Trophoblast cell (in vitro differentiated cells and primary cell): Measurements from ENCODE around the gene CD40LG.

Experiments
- DNase-seq, 2 donors: peaks; one replicate each; pipeline ENCODE4 v3.0.0-alpha.2; 2016
- H2AFZ ChIP-seq: 2 replicates; pipeline ENCODE4 v1.6.1; 2013; ENCODE audit warnings: low read length, moderate library complexity, mild to moderate bottlenecking; ENCODE audit not compliant: insufficient read depth, poor library complexity
- H2AK5ac ChIP-seq: 2 replicates; pipeline ENCODE4 v1.6.1; 2013; ENCODE audit warnings: mild to moderate bottlenecking, low read length
- H2BK120ac ChIP-seq: 2 replicates; pipeline ENCODE4 v1.6.1; 2013; ENCODE audit warnings: low read length, mild to moderate bottlenecking, moderate library complexity; ENCODE audit not compliant: insufficient read depth, poor library complexity
- H2BK12ac ChIP-seq: 2 replicates; pipeline ENCODE4 v1.6.1; 2013; ENCODE audit warnings: mild to moderate bottlenecking, low read length, moderate library complexity
- H2BK5ac ChIP-seq: 2 replicates; pipeline ENCODE4 v1.6.1; 2013; ENCODE audit warnings: low read length, low read depth, moderate library complexity, mild to moderate bottlenecking; ENCODE audit not compliant: poor library complexity
- H3K14ac ChIP-seq: 2 replicates; pipeline ENCODE4 v1.6.1; 2013; ENCODE audit warnings: mild to moderate bottlenecking, low read length
- H3K18ac ChIP-seq: 2 replicates; pipeline ENCODE4 v1.6.1; 2013; ENCODE audit warnings: mild to moderate bottlenecking, low read length
- H3K23ac ChIP-seq: 2 replicates; pipeline ENCODE4 v1.6.1; 2013; ENCODE audit warnings: low read length
- H3K27ac ChIP-seq: 2 replicates; pipeline ENCODE4 v1.5.1; 2013; ENCODE audit warnings: low read depth, mild to moderate bottlenecking, inconsistent platforms, low read length, moderate library complexity
- H3K27me3 ChIP-seq: 2 replicates; pipeline ENCODE4 v1.6.1; 2013; ENCODE audit warnings: inconsistent platforms, mild to moderate bottlenecking, low read length, moderate library complexity; ENCODE audit not compliant: insufficient read depth
- H3K36me3 ChIP-seq, 2 experiments: 1 replicate in 1 of 2; 2 replicates in 1 of 2; pipeline ENCODE4 v1.6.1; 2013; ENCODE audit warnings: low read length in 2 of 2, mild to moderate bottlenecking in 2 of 2, moderate library complexity in 1 of 2; ENCODE audit not compliant: insufficient read depth in 2 of 2, control insufficient read depth in 1 of 2
- H3K4ac ChIP-seq: 2 replicates; pipeline ENCODE4 v1.6.1; 2013; ENCODE audit warnings: low read depth, mild to moderate bottlenecking, low read length, moderate library complexity
- H3K4me1 ChIP-seq, 2 experiments: 1 replicate in 1 of 2; 2 replicates in 1 of 2; pipeline ENCODE4 v1.6.1; 2013; ENCODE audit warnings: low read length in 2 of 2, mild to moderate bottlenecking in 2 of 2, moderate library complexity in 1 of 2; ENCODE audit not compliant: insufficient read depth in 2 of 2, control insufficient read depth in 1 of 2
- H3K4me2 ChIP-seq: 2 replicates; pipeline ENCODE4 v1.6.1; 2013; ENCODE audit warnings: inconsistent platforms, mild to moderate bottlenecking, low read length, moderate library complexity
- H3K4me3 ChIP-seq: 2 replicates; pipeline ENCODE4 v1.5.1; 2013; ENCODE audit warnings: mild to moderate bottlenecking, low read depth, low read length, inconsistent platforms
- H3K79me1 ChIP-seq: one replicate; pipeline ENCODE4 v1.6.1; 2013; ENCODE audit warnings: low read length
- H3K79me2 ChIP-seq: 2 replicates; pipeline ENCODE4 v1.6.1; 2013; ENCODE audit warnings: low read length, mild to moderate bottlenecking; ENCODE audit not compliant: control insufficient read depth, insufficient read depth, poor library complexity
- H3K9ac ChIP-seq: 2 replicates; pipeline ENCODE4 v1.6.1; 2013; ENCODE audit warnings: mild to moderate bottlenecking, low read length
- H3K9me3 ChIP-seq: 2 replicates; pipeline ENCODE4 v1.6.1; 2013; ENCODE audit warnings: low read depth, mild to moderate bottlenecking, control low read depth, inconsistent platforms, low read length; ENCODE audit not compliant: insufficient read depth
- H4K12ac ChIP-seq: 2 replicates; pipeline ENCODE4 v1.6.1; 2013; ENCODE audit warnings: low read depth, mild to moderate bottlenecking, low read length, moderate library complexity
- H4K8ac ChIP-seq: 2 replicates; pipeline ENCODE4 v1.6.1; 2013; ENCODE audit warnings: low read depth, mild to moderate bottlenecking, low read length, moderate library complexity
- H4K91ac ChIP-seq: one replicate; pipeline ENCODE4 v1.6.1; 2013; ENCODE audit warnings: low read depth, mild to moderate bottlenecking, low read length, moderate library complexity
- WGBS: extraction: QIAGEN DNeasy Blood & Tissue Kit; methylation state at CpG from one replicate; pipeline ENCODE4 v1.1.7; 2013; ENCODE audit warnings: missing lambda C conversion rate; ENCODE audit not compliant: insufficient read length, insufficient coverage; ENCODE audit errors: extremely low coverage; 5-methylcytosine and 5-hydroxymethylcytosine counted together

Gene CD40LG

DNA sequence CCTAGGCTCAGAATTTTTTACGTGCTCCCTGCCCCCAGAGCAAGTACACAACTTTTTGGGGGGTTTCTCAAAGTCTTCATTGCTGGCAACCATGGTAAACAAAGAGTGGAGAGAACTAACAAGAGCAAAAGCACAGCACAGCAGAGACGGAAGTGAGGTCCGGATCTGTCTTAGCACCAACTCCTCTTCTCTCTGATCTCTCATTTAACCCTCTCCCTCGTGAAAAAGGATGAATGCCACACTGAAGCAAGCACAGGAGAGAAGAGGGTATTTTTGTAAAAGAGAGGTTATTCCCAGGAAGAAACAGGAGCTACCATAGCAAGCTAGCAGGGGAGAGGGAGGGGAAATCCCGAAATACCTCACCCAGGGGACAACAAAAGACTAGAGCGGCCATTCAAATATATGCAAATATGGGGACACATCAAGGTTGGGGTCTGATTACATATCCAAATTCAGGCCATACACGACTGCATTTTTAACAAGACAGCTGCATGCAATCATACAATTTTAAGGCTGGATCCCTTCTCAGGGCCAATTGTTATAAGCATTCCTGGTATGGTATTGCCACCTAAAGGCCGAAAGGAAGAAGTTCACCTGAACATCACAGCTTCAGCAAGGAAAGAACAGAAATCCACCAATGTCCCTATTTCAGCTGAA, 46.6 kb downstream of the CD40LG start:
- Histone ChIP-seq H3K4ac (no peak overlapping the region), H3K9ac (no peak overlapping the region), H3K23ac (no peak overlapping the region), H3K79me1 (no peaks in the 10 kb centered on the region), H2AK5ac (no peak overlapping the region), H3K9me3 (no peaks in the 10 kb centered on the region), H2BK12ac (no peak overlapping the region), H3K36me3 (no peaks in the 10 kb centered on the region), H3K4me1 (no peaks in the 10 kb centered on the region), H3K18ac (no peak overlapping the region), H3K14ac (no peak overlapping the region), H3K79me2 (no peaks in the 10 kb centered on the region), H3K4me2 (no peak overlapping the region), H4K8ac (no peak overlapping the region), H4K91ac (no peak overlapping the region), H2BK5ac (no peak overlapping the region), H2AFZ (no peak overlapping the region), H4K12ac (no peak overlapping the region), H3K4me3 (no peak overlapping the region), H2BK120ac (no peak overlapping the region), H3K27ac (no peak overlapping the region), H3K27me3 (no peaks in the 10 kb centered on the region)
- DNase-seq = peak in 1 of 2 donors; percentile 63
- no CpG with 5 or more reads among the region's 8 CpGs for WGBS

DNA sequence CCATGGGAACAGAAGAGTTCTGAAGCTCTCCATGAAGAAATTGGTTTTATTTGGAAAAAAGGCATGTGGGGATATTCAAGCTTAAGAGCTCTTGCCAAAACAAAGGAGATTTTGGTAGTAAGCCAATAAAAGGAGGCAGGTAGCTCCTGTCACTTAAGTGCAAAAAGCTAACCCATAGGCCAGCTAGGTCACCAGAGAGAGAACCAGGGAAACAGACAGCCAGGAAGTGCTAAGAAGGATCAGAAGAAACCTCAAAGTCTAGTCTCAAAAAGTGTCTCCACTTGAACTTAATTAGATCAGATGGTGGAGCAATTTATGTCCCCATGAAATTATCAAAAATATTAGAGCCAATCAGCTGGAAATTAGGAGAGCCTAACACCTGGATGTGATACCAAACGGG, 49.2 kb downstream of the CD40LG start:
- H3K4ac ChIP-seq = no peak overlapping the region
- H3K4me2 ChIP-seq = no peak overlapping the region
- H3K27ac ChIP-seq = no peak overlapping the region
- H3K79me1 ChIP-seq = no peaks in the 10 kb centered on the region
- H2AK5ac ChIP-seq = no peak overlapping the region
- no peak overlapping the region for H3K23ac ChIP-seq
- no peak overlapping the region for H3K14ac ChIP-seq
- H4K12ac ChIP-seq = no peak overlapping the region
- no peak overlapping the region for H2AFZ ChIP-seq
- no peaks in the 10 kb centered on the region for H3K36me3 ChIP-seq
- H3K18ac ChIP-seq = no peak overlapping the region
- no peak overlapping the region for H3K9ac ChIP-seq
- no peak overlapping the region for H2BK120ac ChIP-seq
- no peak overlapping the region for H3K4me3 ChIP-seq
- no peaks in the 10 kb centered on the region for H3K9me3 ChIP-seq
- no CpG with 5 or more reads among the region's 1 CpG for WGBS
- H3K79me2 ChIP-seq = no peaks in the 10 kb centered on the region
- H2BK12ac ChIP-seq = no peak overlapping the region
- H3K27me3 ChIP-seq = no peaks in the 10 kb centered on the region
- no peak overlapping the region for H4K91ac ChIP-seq
- no peak for DNase-seq
- H3K4me1 ChIP-seq = no peaks in the 10 kb centered on the region
- no peak overlapping the region for H2BK5ac ChIP-seq
- H4K8ac ChIP-seq = no peak overlapping the region

DNA sequence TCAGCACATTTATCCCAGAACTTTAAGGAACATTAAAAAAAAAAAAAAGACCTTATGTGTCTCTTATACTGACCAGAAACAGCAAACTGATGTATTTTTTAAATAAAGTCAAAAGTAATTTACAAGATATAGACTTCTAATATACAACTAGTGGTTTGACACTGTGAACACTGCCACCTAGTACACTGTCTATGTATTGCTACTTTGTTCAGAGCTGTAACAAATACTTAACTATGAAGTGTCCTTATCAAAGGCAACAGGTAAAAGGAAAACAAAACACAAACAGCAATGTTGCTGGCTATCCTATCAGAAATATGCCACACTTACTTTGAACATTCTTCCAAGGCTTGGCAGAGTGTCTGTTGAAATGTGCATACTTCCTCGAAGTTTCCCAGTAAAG, 60.4 kb downstream of the CD40LG start:
- Histone ChIP-seq H3K9me3 (no peaks in the 10 kb centered on the region), H3K79me2 (no peaks in the 10 kb centered on the region)

More for the DNA sequence above, 60.4 kb downstream of the CD40LG start:
- Histone ChIP-seq H4K12ac (no peak overlapping the region), H2AK5ac (no peak overlapping the region), H3K36me3 (no peaks in the 10 kb centered on the region), H3K4me2 (no peak overlapping the region), H3K14ac (no peak overlapping the region), H3K27me3 (no peaks in the 10 kb centered on the region), H3K27ac (no peak overlapping the region), H3K4me3 (no peak overlapping the region), H2BK12ac (no peak overlapping the region), H3K79me1 (no peaks in the 10 kb centered on the region), H3K4me1 (no peaks in the 10 kb centered on the region), H2AFZ (no peak overlapping the region), H2BK120ac (no peak overlapping the region), H4K8ac (no peak overlapping the region), H3K9ac (no peak overlapping the region), H4K91ac (no peak overlapping the region), H3K4ac (no peak overlapping the region), H3K23ac (no peak overlapping the region), H2BK5ac (no peak overlapping the region), H3K18ac (no peak overlapping the region)
- peak in 1 of 2 donors; percentile 31 for DNase-seq
- WGBS = no CpG with 5 or more reads among the region's 1 CpG
